COLO829 (cell line): Measurements from ENCODE around the gene KHNYN.
"Not testable (repeated sequence)": the region's sequence is repeated elsewhere in the genome, so short reads cannot be mapped to it uniquely, and the experiment has no call there.

Source experiments
- DNase-seq: peaks from one replicate; pipeline ENCODE4 v3.0.0; 2012; ENCODE audit warnings: low spot score

Gene KHNYN

GRCh38 chr14:24473211-24473610, 43.5 kb downstream of the KHNYN start:
- DNase-seq = no peak

DNA sequence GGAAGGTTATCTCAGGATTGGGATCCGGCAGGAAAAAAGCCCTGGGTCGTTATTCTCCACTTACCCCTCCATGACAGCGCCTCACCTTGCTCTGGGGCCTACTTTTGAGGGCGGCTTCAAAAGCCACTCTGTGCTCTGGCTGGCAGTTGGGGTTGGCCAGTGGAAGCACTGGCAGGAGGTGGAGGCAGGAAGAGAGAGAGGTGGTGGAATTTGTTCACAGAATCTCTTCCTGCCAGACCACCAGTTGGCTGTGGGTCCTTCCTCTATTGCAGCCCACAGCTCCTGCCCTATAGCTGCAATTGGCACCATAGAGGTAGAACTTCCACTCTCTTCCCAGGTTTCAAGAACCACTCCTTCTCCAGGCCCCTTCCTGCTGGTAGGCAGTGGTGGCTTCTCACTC, 45.5 kb downstream of the KHNYN start:
- no peak for DNase-seq

GRCh38 chr14:24479999-24480398, 50.2 kb downstream of the KHNYN start:
- DNase-seq = not testable (repeated sequence)

GRCh38 chr14:24481622-24482324, 52.0 kb downstream of the KHNYN start:
- peak; percentile 89 for DNase-seq

GRCh38 chr14:24482699-24483303, 53.0 kb downstream of the KHNYN start:
- not testable (repeated sequence) for DNase-seq

GRCh38 chr14:24483604-24484252, 54.0 kb downstream of the KHNYN start:
- peak; percentile 18 for DNase-seq
